Putamen (tissue), 1 donor: ENCODE data around the gene MTMR2.
"Not testable (repeated sequence)": the region's sequence is repeated elsewhere in the genome, so short reads cannot be mapped to it uniquely, and the experiment has no call there.

Experiments
- DNase-seq: peaks from one replicate; pipeline ENCODE4 v3.0.0-alpha.2; 2016; ENCODE audit warnings: low spot score

The MTMR2 gene

GRCh38 chr11:95884376-95884775 is 39.5 kb downstream of the MTMR2 start:
- no peak for DNase-seq

GRCh38 chr11:95883381-95883780 is 40.5 kb downstream of the MTMR2 start:
- no peak for DNase-seq

- no peak for DNase-seq
These were observed 46.6 kb downstream of the MTMR2 start for GRCh38 chr11:95877291-95877690.

GRCh38 chr11:95870877-95871276 is 53.0 kb downstream of the MTMR2 start:
- DNase-seq = not testable (repeated sequence)

GRCh38 chr11:95867105-95867504 is 56.8 kb downstream of the MTMR2 start:
- no peak for DNase-seq

GRCh38 chr11:95863486-95864140 is 60.3 kb downstream of the MTMR2 start:
- DNase-seq = no peak

GRCh38 chr11:95860024-95860423 is 63.9 kb downstream of the MTMR2 start:
- DNase-seq = not testable (repeated sequence)

GRCh38 chr11:95854362-95854761 is 69.5 kb downstream of the MTMR2 start:
- DNase-seq = not testable (repeated sequence)

GRCh38 chr11:95853862-95854261 is 70.0 kb downstream of the MTMR2 start:
- no peak for DNase-seq

- no peak for DNase-seq
These were observed 70.8 kb downstream of the MTMR2 start for GRCh38 chr11:95853138-95853537.

- no peak for DNase-seq
These were observed 73.8 kb downstream of the MTMR2 start for GRCh38 chr11:95850137-95850536.

- DNase-seq = peak; percentile 49
These were observed 74.7 kb downstream of the MTMR2 start for GRCh38 chr11:95849087-95849825.

- no peak for DNase-seq
These were observed 78.7 kb downstream of the MTMR2 start for GRCh38 chr11:95845167-95845566.

GRCh38 chr11:95835768-95836488 is 88.0 kb downstream of the MTMR2 start:
- peak; percentile 68 for DNase-seq

GRCh38 chr11:95835351-95835750 is 88.6 kb downstream of the MTMR2 start:
- no peak for DNase-seq

- DNase-seq = no peak
These were observed 90.5 kb downstream of the MTMR2 start for GRCh38 chr11:95833378-95833777.

- DNase-seq = no peak
These were observed 91.1 kb downstream of the MTMR2 start for GRCh38 chr11:95832763-95833162.

- no peak for DNase-seq
These were observed 92.6 kb downstream of the MTMR2 start for GRCh38 chr11:95831198-95831883.

GRCh38 chr11:95829580-95830259 is 94.2 kb downstream of the MTMR2 start:
- no peak for DNase-seq

- no peak for DNase-seq
These were observed 96.2 kb downstream of the MTMR2 start for GRCh38 chr11:95827696-95828095.

GRCh38 chr11:95821640-95822039 is 102.3 kb downstream of the MTMR2 start:
- no peak for DNase-seq

- no peak for DNase-seq
These were observed 107.9 kb downstream of the MTMR2 start for GRCh38 chr11:95816037-95816436.
